GM19467 (cell line): ENCODE results near the gene BRSK1.

ENCODE experiments used
- ATAC-seq: cut with Tn5 transposase; IDR thresholded peaks from one replicate; pipeline ENCODE4 v1.9.1; 2021; ENCODE audit warnings: mild to moderate bottlenecking, moderate library complexity; ENCODE audit not compliant: unreplicated experiment

BRSK1 gene

DNA sequence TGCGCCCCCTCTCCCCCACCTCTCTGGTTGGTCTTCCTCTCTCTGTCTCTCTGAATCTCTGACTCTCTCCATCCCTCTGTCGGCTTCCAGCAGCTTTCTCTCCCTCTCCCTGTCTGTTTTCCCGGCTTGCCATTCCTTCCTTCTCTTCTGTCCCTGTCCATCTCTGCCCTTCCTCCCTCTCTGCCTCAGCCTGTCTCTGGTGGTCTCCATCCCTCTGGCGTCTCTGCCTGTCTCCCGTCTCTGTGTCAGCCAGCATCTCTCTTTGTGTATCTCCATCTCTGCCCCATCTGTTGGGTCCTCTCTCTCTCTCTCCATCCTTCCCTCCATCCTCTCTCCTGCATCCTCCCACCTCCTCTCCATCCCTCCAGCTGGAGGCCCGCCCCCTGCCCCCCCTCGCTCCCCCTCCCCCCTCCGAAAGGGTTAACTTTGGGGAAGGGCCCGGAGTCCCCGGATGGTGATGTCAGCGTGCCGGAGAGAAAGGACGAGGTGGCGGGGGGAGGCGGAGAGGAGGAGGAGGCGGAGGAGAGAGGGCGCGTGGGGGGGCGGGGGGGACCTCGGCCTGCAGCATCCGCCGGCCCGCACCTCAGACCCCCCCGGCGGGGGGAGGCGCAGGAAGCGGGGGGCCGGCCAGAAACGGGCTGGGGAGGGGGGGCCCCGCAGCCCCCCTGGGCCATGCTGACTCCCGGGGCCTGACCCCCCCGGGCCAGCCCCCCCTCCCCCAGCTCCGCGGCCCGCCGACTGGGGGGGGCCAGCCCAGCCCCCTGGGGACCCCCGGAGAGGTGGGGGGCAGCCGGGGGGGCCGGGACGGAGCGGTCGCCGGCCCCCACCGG, at the start of gene BRSK1:
BRSK1 (plus strand) TSS at position 450 of the 830 bp plus-strand sequence. CDS start 446 bp downstream, outside the sequence.
- no peak for ATAC-seq

DNA sequence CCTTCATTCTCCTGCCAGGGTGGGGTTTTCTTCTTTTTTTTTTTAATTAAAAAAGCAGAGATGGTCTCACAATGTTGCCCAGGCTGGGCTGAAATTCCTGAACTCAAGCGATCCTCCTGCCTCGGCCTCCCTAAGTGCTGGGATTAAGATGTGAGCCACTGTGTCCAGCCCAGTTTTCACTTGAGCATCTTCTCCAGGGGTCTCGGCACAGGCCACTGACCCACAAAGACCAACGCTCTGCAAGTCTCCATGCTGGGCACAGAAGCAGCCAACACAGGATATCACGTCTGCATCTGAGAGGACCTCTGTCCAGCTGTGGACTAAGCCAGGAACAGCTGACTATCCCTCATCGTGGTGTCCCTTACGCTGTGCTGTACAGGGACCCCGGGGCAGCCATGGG, 45.8 kb upstream of the BRSK1 start:
- ATAC-seq: no peak

DNA sequence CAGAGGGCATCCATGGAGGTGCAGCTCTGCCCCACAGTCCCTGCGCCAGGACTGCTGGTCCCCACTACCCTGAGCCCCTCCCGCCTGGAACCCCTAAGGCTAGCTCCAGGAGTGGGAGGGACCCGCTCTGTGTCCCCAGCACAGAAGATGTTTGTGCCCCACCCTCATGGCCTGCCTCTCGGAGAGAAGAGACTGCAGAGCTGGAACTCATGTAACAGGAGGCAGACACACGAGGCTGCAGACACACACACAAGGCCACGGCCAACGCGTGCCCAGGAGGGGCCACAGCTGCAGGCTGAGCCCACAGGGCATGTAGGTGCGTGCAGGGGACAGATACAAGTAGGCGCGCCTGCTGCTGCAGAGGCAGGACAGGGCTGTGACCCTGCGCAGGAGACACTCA, 44.8 kb upstream of the BRSK1 start:
- ATAC-seq: no peak

DNA sequence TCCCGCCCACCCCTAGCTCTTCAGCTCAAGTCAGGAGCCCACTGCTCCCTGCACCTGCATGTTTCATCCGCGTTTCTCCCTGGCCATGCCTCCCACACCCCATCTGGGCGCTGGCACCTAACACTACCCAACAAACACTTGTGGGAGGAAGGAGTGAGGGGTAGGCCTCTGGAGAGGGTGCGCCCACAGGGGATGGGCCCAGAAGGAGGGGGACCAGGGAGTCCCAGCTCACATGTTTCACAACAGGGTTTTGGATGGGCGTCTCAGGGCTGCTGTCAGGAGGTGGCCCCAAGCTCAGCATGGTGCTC, 43.1 kb upstream of the BRSK1 start:
- no peak for ATAC-seq

DNA sequence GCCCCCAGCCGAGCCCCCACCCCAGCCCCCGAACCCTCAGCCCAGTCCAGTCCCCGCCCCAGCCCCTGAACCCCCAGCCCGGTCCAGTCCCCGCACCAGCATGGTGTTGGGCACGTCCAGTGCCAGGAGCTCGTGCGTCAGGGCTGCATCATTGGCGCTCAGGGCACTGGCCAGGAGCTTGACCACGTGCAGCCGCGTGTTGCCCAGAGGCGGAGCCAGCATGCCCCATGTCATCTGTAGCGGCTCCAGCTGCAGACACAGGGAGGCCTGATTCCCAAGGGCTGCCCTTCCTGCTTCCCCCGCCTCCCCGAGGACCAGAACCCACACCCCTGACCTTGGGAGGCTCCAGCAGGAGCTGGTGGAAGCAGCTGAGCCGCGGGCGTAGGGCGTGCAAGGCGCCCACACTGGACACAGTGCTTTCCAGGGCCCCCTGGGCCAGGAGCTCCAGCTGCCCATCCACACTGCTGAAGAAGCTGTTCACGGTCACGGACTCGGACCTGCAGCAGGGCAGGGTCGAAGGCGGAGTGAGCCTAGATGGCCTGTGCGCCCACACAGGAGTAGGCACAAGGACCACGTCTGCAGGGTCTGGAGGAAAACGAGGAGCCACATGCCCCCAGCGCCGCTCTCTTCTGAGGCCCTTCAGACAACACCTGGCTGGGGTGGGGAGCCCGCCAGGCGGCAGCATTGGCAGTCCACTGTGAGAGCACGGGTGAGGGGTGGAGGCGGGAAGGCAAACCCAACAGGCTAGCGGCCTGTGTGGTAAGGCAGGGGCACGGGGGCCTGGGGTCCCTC, 42.5 kb upstream of the BRSK1 start:
- no peak for ATAC-seq

DNA sequence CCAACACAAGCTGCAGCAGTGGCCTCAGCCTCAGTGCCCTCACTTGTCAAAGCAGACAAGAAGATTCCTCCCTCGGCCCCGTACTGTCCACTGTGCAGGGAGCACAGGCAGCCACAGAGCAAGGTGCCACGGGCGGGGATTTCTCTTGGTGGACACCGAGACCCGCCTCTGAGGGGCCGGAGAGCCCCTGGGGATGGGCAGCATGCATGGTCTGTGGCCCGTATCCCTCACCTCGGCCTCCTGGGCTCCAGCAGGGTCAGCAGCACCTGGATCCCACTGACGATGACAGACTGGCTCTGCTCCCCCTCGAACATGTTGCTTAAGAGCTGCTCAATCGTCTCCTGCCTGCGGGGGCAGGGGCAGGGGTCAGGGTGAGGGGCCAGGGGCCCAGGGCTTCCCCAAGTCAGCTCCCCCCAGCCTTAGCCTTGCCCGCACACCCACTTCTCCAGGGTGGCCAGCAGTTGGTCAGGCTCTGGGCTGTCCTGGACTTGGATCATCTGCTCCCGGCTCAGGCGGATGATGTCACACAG, 41.8 kb upstream of the BRSK1 start:
- ATAC-seq: no peak

DNA sequence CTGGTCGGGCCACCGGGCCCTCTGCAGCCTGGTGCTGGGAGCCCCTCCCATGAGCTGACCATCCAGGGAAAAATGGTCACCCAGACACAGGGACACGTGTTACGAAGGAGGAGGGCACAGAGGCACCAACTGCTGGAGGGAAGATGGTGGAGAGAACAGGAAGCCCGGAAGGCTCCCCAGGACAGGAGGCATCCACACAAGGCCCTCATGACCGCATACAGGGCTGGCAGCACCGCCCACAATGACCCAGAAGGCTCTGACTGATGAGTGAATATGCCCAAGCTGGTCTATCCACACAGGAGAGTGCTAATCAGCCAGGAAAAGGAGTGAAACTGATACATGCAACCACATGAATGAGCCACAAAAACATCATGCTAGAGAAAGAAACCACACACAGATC, 41.3 kb upstream of the BRSK1 start:
- ATAC-seq: no peak

DNA sequence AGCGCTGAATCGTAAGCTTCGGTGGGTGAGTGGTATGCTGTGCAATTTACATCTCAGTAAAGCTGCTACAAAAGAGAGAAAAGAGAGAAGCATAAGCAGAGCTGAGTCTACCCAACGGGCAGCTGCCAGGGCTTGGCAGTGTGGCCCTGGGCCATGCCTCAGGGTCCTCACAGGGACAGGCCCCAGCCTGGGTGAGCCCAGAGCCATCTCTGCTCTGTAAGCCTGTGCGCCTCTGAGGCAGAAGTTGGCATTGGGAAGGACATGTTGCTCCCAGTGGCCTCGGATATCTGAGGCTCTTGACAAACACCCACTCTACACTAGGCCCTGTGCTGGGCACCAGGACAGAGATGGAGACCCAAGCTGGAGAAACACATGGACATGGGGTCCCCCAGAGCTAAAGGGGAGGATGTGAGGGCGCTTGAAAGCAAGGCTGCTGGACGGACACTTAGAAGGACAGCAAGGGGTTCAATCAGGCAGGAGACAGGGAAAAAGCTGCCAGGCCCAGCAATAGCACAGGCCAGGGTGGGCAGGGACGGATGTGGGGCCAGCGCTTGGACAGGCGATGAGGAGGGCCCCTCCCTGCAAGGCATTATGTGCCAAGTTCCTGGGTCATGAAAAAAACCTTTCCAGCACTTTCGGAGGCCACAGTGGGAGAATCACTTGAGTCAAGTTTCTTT, 39.7 kb upstream of the BRSK1 start:
- ATAC-seq: no peak

DNA sequence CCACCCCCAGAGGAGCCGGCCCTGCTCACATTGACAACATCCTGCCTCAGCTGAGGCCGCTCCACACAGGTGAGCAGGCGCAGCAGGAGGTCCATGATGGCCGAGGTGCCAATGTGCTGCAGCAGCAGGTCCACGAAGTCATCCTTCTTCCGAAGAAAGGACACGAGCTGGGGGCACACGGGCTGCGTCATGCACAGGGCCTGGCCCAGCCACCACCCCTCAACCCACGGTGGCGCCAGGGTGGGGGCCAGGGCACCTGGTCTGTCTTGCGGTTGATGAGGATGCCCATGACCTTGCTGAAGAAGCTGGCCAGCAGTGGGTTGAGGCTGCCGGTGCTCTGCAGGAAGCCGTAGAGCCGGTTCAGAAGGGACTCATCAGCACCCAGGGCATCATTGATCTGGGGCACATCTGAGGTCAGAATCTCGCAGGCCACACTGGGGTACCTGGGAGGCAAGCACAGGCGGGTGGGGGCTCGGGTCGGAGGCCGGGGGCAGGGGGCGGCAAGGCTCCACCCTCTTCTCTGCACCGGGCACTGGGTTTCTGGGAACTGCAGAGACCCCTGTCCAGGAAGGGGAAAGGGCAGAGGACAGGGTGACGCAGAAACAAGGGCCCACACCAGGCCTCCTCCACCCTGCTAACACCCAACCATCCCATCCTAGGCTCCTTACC, 38.4 kb upstream of the BRSK1 start:
- no peak for ATAC-seq

DNA sequence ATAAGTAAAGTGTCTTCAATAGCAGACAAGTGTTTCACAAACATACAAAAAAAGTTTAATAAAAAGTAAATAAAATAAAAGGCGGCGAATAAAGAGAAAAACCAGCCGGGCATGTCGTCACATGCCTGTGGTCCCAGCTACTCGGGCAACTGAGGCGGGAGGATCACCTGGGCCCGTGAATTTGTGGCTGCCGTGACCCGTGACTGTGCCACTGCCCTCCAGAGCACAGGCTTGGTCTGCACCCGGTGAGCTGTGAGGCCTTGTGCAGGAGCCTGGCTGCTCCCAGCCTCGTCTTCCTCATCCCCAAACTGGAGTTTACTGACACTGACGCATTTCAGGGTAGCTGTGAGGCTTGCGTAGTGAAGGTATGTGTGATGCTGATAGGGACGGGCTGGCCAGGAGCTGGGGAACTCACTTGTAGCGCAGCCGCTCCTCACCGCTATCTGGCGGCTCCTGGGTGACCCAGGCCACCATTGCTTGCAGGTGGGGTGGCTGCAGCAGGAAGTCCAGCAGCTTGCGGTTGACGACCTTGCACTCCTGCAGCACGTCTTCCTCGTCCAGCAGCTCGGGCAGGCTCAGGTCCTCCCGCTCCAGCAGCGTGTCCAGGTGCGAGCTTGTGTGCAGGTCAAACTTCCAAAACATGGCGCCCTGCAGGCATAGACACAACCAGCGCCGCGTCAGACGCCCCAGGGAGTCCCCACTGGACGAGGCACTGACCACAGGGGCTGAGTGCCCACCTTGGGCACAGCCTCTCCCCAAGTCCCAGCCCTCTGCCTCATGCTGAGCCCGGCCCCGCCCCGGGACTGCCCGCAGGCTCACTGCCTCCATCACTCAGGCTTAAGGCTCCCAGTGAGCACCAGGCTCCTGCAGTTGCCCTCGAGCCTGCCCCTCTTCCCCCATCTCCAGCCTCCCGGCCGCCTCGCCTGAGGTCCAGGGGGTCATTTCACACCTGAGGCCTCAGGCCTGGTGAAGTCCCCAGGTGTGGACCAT, 37.0 kb upstream of the BRSK1 start:
- no peak for ATAC-seq

DNA sequence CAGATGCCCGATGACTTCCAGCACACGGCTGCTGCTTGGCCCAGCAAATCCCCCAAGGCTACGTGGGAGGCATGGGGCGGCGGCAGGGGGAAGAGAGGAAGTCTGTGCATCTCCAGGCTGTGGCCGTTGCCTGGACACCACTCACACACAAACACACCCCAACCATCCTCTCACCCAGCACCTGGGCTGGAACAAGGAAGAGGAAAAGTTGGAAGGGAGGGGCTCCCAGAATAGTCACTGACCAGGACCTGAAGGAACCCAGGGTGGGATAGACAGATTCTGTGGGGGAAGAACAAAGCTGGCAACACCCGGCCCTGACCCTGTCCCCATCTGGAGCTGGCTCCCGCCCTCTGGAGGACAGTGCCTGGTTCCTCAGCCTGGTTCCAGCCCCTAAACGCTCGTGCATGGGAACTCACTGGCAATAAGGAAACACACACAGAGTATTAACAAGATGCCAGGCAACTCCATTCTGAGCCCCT, 36.1 kb upstream of the BRSK1 start:
- ATAC-seq: no peak

DNA sequence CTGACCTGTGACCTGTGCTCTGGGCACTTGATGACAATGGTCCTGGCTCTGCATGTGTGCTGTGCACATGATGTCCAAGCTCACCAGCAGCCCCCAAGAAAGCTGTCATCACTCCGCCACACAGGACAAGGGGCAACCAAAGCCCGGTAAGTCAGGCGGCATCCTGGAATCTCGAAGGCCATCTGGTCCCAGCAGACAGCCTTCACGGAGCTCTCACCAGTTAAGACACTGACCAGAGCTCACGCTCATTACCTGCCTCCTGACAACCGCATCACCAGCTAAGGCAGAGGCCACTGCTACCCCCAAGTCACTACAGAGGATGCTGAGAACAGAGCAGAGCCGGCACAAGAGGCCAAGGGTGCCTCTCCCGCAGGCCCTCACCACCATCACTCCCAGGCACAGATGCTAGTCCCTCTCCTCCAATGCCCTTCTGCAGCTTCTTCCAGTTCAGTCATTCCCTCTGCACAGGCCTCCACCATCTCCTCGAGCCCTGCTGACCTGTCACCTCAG, 35.6 kb upstream of the BRSK1 start:
- ATAC-seq: no peak

DNA sequence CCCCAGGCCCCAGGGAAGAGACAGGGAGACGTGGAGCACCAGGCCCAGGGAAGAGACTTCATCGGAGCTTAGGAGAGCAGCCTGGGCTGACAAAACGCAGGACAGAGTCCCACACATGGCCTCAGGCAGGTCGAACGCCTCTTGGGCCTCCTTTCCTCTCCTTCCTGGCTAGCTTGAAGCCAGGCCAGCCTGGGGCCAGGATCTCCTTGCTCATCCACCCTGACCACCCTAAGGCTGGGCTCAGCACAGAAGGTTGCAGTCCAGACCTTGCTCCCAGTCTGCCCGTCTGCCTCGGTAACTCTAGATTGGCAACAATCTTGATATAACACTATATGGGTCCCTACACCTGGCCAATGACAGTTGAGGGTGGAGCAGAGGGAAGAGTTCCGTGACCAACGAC, 35.1 kb upstream of the BRSK1 start:
- ATAC-seq: no peak

DNA sequence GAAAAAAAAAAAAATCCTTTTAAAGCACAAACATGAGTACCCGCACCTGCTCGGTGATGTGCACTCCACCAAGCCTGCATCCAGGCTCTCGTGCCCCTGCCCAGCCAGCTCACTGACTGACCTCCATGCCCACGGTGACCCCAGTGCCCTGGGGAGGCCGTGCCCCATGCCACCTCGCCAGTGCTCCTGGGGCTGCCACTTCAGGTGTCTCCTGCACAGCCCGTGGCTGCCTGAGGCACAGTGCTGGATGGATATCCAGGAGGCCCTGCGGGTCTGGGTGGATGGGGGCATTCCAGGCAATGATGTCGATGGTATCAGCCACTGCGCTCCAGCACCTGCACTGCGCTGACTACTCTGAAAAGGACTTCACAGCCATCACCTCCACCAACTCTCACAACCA, 34.0 kb upstream of the BRSK1 start:
- no peak for ATAC-seq

DNA sequence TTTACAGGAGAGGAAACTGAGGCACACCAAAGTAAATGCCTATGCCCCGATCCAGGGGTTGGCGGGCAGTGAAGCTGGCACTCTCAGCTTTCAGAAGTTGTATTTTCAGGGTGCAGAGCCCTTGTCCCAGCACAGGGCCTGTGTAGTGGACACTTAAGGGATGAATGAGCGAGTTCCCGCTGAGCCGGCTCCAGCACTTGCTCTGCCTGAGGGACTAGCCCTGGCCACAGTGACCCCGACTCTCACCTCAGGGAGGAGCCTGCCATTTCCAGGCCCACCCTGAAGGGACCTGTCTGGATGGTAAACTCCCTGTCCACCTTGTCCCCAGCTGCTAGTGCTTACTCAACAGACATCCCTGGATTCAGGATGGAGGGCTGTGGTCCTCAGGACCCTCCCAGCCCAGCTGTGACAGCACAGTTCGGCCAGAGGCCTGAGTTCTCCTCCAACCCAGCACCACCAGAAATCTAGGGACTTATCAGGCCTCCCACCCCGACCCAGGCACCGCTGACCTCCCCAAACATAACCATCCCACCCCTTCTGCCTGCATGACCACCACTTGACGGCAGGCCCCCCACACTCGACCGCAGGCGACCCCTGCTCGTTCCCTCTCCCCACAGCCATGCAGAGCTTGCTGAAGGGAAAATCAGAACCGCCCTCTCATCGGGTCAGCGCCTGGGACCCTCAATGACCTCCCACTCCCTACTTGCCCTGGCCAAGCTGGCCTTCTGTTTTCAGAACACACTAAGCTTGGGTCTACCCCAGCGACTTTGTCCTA, 33.3 kb upstream of the BRSK1 start:
- ATAC-seq: no peak

DNA sequence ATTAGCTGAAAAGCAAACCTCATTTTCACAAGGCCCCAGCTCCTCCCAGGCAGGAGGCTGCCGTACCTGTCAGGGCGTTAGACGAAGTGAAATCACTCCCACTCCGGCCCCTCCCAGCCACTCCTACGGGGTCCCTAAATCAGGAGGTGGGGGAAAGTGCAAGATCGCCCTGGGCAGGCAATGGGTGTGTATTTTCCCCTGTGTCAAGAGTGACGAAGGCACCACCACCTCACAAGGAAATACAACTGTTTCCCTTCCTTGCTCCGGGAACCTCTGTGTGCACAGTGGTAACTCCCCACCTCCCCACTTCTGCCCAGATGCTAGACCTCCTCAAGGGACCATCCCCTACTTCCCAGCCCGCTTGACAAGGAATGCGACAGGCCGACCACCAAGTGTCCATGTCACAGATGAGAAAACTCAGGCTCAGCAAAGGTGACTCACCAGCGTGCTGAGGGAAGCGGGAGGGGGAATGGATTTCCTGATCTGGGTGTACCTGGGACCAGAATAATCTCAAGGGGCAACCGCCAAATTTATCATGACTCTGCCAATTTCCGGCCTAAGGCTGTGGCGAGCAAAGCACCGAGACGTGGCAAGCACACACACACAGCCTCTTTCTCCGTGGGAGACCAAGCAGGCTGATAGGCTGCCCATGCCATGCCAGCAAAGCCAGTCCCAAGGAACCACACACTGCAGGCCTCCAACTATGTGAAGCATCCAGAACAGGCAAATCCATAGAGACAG, 32.3 kb upstream of the BRSK1 start:
- ATAC-seq: no peak

DNA sequence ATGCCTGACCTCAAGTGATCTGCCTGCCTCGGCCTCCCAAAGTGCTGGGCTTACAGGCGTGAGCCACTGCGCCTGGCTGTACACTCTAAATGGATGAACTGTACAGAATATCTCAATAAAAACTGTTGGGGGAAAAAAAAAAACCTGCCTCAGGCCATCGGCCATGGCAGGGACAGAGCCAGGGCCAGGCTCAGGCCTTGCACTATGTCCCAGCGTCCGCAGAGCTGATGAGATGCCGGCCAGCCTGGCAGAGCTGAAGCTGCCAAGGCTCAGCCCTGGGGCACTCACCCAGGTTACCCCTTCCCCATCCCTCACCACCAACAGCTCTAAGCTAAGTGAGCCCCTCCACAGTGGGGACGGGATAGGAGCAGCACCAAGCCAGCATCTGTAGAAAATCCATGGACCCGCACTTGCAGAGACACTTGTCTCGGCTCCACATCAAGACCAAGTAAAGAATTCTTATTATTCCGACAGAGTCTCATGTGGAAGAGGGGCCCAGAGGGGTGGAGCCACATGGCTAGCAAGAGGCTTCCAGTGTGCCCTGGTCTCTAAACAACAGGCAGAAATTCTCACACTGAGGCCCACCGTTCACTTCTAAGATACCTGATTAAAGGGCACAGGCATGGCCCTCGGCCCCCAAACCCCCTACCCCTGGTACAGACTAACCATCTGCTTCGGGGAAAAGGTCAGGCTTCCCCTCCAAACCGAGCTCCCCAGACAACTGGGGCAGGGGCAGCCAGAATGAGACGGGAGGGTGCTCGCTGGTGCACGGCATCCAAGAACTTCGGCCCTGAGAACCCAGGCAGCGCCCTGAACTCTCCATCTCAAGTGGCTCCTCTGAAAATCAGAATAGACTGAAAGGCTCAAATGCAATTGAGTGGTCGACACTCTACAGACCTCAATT, 30.8 kb upstream of the BRSK1 start:
- ATAC-seq: no peak
